Thyroid gland (tissue), 4 donors: ENCODE measurements around the gene COMT.

Source experiments
- CTCF ChIP-seq, 6 experiments: fragments of 200-600 bp in 3 of 6; fragments of 450-650 bp in 3 of 6; sonication (generic) in 3 of 6; IDR thresholded peaks; one replicate each; pipeline ENCODE4 v1.5.1; 2016 to 2019; ENCODE audit warnings: antibody characterized with exemption in 6 of 6, mild to moderate bottlenecking in 2 of 6, inconsistent platforms in 1 of 6, moderate library complexity in 1 of 6
- POLR2A ChIP-seq, 2 donors: fragments of 450-650 bp; IDR thresholded peaks; one replicate each; pipeline ENCODE4 v1.6.1; 2017; ENCODE audit warnings: antibody characterized with exemption in 2 of 2, mild to moderate bottlenecking in 2 of 2, moderate library complexity in 1 of 2

GRCh38 chr22:20011123-20011992 lies 69.8 kb downstream of the COMT start:
- TF ChIP-seq CTCF (IDR thresholded peaks at IDR 0.05) (no peak), POLR2A (IDR thresholded peaks at IDR 0.05) (no peak)
